Measurements from ENCODE around the gene ST7. TPM values are rescaled to one million over a fixed set of nuclear protein-coding genes. Genes with fewer than 3 reads are reported as not detected.
"Not testable (repeated sequence)": the region's sequence is repeated elsewhere in the genome, so short reads cannot be mapped to it uniquely, and the experiment has no call there.

The ST7 gene
- total RNA-seq, 1 donor: 31.5 TPM

DNA sequence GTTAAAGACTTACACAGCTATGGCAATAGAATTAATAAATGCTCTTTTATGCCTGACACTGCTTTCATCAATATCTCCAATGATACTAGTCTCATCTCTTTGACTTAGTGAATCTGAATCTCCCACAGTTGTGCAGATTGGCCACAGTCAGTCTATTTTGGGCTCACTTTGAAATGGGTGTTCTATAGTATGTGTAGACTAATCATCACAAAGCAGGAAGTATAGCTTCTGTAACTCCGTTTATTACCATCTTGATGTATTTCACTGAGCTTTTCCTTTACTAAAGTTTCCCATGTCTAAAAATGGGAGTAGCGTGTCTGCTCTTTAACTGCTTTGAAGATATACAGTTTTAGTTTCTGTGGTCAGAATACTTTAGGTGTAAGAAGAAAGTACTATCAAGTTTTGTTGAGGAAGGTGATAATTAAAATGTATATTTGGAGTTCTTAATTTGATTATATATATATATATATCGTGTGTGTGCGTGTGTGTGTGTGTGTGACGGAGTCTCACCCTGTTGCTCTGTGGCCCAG lies 70.1 kb downstream of the ST7 start:
- DNase-seq (ENCODE audit: low read depth): no peak
- TF ChIP-seq, protein P1, sequence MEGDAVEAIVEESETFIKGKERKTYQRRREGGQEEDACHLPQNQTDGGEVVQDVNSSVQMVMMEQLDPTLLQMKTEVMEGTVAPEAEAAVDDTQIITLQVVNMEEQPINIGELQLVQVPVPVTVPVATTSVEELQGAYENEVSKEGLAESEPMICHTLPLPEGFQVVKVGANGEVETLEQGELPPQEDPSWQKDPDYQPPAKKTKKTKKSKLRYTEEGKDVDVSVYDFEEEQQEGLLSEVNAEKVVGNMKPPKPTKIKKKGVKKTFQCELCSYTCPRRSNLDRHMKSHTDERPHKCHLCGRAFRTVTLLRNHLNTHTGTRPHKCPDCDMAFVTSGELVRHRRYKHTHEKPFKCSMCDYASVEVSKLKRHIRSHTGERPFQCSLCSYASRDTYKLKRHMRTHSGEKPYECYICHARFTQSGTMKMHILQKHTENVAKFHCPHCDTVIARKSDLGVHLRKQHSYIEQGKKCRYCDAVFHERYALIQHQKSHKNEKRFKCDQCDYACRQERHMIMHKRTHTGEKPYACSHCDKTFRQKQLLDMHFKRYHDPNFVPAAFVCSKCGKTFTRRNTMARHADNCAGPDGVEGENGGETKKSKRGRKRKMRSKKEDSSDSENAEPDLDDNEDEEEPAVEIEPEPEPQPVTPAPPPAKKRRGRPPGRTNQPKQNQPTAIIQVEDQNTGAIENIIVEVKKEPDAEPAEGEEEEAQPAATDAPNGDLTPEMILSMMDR (IDR thresholded peaks at IDR 0.05; ENCODE audit: insufficient read depth, low read depth, low read length): no peak
- H3K4me3 ChIP-seq (ENCODE audit: low read depth, low read length): no peak overlapping the region

DNA sequence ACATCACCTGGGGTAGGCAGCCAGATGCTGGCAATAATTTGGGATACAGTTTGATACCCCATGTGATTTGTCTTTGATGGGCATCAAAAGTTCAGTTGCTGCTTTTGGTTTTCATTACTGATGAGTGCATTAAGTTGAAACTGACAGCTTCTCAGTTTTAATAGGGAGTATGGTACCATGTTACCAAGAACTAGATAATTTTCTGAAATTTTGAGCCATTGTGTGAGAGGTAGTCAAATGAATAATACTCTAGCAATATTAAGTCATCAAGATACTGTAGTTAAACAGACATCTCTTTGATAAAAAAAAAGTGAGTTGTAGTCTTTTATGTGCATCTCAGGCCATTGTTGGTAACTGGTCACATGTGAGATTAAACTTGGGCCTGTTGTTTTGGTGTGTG lies 71.5 kb downstream of the ST7 start:
- H3K4me3 ChIP-seq (ENCODE audit: low read depth, low read length): no peak overlapping the region
- TF ChIP-seq, protein P1 (IDR thresholded peaks at IDR 0.05; ENCODE audit: insufficient read depth, low read depth, low read length): no peak
- DNase-seq (ENCODE audit: low read depth): no peak

DNA sequence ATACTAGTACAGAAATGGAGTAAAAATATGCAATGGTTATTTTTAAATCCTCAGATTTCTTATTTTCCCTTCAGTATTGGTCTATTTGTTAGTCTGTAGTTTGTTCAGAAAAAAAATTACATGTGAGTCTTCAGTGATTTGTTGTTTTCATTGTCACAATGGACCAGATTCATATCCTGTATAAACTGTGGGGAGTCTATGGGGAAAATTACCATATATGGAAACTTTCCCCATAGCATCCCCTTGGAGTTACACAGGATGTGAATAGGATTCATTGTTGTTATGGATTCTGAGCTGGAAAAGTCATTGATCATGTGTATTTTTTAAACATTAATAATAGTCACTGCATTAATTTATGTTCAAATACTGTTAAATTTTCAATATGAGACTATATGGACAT lies 72.6 kb downstream of the ST7 start:
- no peak overlapping the region for H3K4me3 ChIP-seq (ENCODE audit: low read depth, low read length)
- no peak for DNase-seq (ENCODE audit: low read depth)
- TF ChIP-seq, protein P1 (IDR thresholded peaks at IDR 0.05; ENCODE audit: insufficient read depth, low read depth, low read length): no peak

DNA sequence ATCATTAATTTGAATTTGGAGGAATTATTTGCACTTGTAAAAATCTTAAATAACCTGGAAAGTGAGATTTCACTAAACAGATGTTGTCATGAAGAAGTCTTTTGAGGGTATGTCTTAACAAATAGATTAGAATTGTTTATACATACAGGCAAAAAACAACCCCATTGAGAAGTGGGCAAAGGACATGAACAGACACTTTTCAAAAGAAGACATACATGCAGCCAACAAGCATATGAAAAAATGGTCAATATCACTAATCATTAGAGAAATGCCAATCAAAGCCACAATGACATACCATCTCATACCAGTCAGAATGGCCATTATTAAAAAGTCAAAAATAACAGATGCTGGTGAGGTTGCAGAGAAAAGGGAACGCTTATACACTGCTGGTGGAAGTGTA lies 77.0 kb downstream of the ST7 start:
- not testable (repeated sequence) for DNase-seq (ENCODE audit: low read depth); H3K4me3 ChIP-seq (ENCODE audit: low read depth, low read length)

DNA sequence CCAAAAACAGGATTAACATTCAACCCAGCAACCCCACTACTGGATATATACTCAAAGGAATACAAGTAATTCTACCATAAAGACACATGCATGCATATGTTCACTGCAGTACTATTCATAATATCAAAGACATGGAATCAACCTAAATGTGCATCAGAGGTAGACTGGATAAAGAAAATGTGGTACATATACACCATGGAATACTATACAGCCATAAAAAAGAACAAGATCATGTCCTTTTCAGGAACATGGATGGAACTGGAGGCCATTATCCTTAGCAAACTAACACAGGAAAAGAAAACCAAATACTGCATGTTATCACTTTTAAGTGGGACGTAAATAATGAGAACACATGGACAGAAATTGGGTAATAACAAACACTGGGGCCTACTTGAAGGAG lies 77.5 kb downstream of the ST7 start:
- H3K4me3 ChIP-seq (ENCODE audit: low read depth, low read length); DNase-seq (ENCODE audit: low read depth): not testable (repeated sequence)

DNA sequence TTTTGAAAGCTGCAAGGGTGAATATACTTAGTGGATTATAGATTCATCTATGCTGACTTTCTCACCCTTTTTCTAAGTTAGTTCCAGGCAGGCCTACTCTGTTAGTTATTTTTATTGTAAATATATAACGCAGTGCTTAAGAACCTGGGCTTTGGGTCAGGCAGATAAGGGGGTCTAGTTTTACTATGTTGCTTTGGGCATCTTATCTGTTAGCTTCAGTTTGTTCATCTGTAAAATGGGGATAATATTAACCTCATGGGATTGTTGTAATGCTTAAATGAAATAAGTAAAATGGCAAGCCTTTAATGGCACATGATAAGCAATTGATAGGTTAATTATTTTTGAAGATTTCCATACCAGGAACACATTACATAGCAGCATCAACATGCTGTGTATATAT lies 79.5 kb downstream of the ST7 start:
- TF ChIP-seq, protein P1 (IDR thresholded peaks at IDR 0.05; ENCODE audit: insufficient read depth, low read depth, low read length): no peak
- no peak overlapping the region for H3K4me3 ChIP-seq (ENCODE audit: low read depth, low read length)
- DNase-seq (ENCODE audit: low read depth): no peak

DNA sequence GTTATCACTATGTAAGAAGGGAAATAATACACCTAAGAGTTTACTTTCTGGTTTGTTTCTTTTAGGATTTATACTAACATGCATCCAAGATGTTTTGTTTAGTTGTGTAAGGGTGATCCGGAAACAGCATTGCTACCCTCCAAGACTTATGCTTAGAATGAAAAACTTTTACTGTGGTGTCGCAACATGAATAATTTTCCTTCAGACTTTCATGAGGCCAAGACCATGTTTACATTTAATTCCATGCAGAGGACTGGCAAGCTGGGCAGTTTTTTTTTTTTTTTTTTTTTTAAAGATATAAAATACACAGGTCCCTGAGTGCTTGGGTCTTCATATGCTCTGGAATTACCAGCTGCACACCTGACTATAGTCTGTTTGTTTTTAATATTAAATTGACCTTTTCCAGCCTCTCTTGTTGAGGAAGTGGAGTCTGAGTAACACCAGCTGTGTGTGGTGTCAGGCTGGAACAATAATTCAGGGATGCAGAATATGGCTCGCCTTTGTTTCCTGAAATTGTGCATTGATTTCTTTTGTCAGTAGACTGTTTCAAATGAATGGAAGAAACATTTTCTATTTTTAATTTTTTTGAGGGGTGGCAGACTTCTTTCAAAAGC lies 81.7 kb downstream of the ST7 start:
- TF ChIP-seq, protein P1 (IDR thresholded peaks at IDR 0.05; ENCODE audit: insufficient read depth, low read depth, low read length): no peak
- no peak overlapping the region for H3K4me3 ChIP-seq (ENCODE audit: low read depth, low read length)
- peak; percentile 88 for DNase-seq (ENCODE audit: low read depth)

DNA sequence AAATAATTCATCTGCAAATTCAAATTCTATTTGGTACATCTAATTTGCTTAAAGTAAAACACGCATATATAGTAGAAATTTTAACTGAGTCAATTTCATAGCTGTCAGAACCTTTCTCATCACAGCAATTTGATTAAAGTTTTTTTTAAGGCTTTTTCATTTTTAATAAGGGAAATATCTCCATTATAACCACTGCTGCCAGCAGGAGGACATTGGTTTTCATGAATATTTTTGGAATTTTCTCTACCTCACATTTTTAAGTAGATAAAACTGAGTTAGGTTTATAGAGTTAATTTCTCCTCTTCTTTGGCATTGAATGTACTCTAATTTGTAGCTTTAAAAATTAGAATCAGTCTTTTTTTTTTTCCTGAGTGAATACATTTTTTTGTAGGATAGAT lies 82.2 kb downstream of the ST7 start:
- no peak for DNase-seq (ENCODE audit: low read depth)
- H3K4me3 ChIP-seq (ENCODE audit: low read depth, low read length): no peak overlapping the region
- TF ChIP-seq, protein P1 (IDR thresholded peaks at IDR 0.05; ENCODE audit: insufficient read depth, low read depth, low read length): peak; percentile 4
